Endothelial cell of hepatic sinusoid (primary cell): ENCODE measurements around the gene DTNB.
"Not testable (repeated sequence)": the region's sequence is repeated elsewhere in the genome, so short reads cannot be mapped to it uniquely, and the experiment has no call there.

Experiments used
- in situ Hi-C: cut with HindIII; loops from 2 replicates; pipeline ENCODE4 v1.10.0; 2017; ENCODE audit warnings: low sequenced_read_pairs

DTNB gene

GRCh38 chr2:25549571-25549970 is 123.8 kb downstream of the DTNB start:
- in situ Hi-C loops, result not testable (repeated sequence)

- in situ Hi-C loops, result no loop called here
These were observed 124.8 kb downstream of the DTNB start for GRCh38 chr2:25548601-25549000.

- in situ Hi-C loops, result no loop called here
These were observed 126.5 kb downstream of the DTNB start for GRCh38 chr2:25546852-25547251.

- in situ Hi-C loops, result no loop called here
These were observed 127.5 kb downstream of the DTNB start for GRCh38 chr2:25545899-25546298.

GRCh38 chr2:25544445-25544844 is 128.9 kb downstream of the DTNB start:
- in situ Hi-C loops, result no loop called here

- in situ Hi-C loops, result no loop called here
These were observed 129.4 kb downstream of the DTNB start for GRCh38 chr2:25543939-25544338.

- in situ Hi-C loops, result no loop called here
These were observed 132.0 kb downstream of the DTNB start for GRCh38 chr2:25541378-25541777.

GRCh38 chr2:25539136-25539535 is 134.2 kb downstream of the DTNB start:
- in situ Hi-C loops, result no loop called here

- in situ Hi-C loops, result no loop called here
These were observed 135.9 kb downstream of the DTNB start for GRCh38 chr2:25537526-25537925.

GRCh38 chr2:25535411-25536289 is 137.7 kb downstream of the DTNB start:
- in situ Hi-C loops, result not testable (repeated sequence)

GRCh38 chr2:25534937-25535336 is 138.4 kb downstream of the DTNB start:
- in situ Hi-C loops, result not testable (repeated sequence)

GRCh38 chr2:25534455-25534854 is 138.9 kb downstream of the DTNB start:
- in situ Hi-C loops, result no loop called here

GRCh38 chr2:25533771-25534170 is 139.6 kb downstream of the DTNB start:
- in situ Hi-C loops, result not testable (repeated sequence)

- in situ Hi-C loops, result no loop called here
These were observed 140.9 kb downstream of the DTNB start for GRCh38 chr2:25532521-25532920.

- in situ Hi-C loops, result no loop called here
These were observed 144.3 kb downstream of the DTNB start for GRCh38 chr2:25529034-25529433.

GRCh38 chr2:25528173-25528572 is 145.2 kb downstream of the DTNB start:
- in situ Hi-C loops, result no loop called here

GRCh38 chr2:25524507-25524906 is 148.9 kb downstream of the DTNB start:
- in situ Hi-C loops, result no loop called here

- in situ Hi-C loops, result no loop called here
These were observed 150.3 kb downstream of the DTNB start for GRCh38 chr2:25523060-25523459.

GRCh38 chr2:25521665-25522387 is 151.6 kb downstream of the DTNB start:
- in situ Hi-C loops, result no loop called here

GRCh38 chr2:25521126-25521525 is 152.3 kb downstream of the DTNB start:
- in situ Hi-C loops, result no loop called here

GRCh38 chr2:25517701-25518100 is 155.7 kb downstream of the DTNB start:
- in situ Hi-C loops, result no loop called here

GRCh38 chr2:25514043-25514637 is 159.2 kb downstream of the DTNB start:
- in situ Hi-C loops, result no loop called here
